HFF-Myc (cell line): ENCODE data around the gene HOXA5.

ENCODE experiments used
- DNase-seq: peaks from one replicate; pipeline ENCODE4 v3.0.0-alpha.2; 2011; ENCODE audit warnings: low read depth; ENCODE audit errors: extremely low read depth
- H3K4me3 ChIP-seq: replicated peaks from 2 replicates; pipeline ENCODE4 v1.5.1; 2011; ENCODE audit warnings: low read depth, mild to moderate bottlenecking, control low read depth, low read length
- CTCF ChIP-seq: IDR thresholded peaks from 2 replicates; pipeline ENCODE4 v1.5.1; 2012; ENCODE audit warnings: mild to moderate bottlenecking, low read depth, low read length, control low read depth; ENCODE audit errors: missing control alignments

Gene HOXA5

GRCh38 chr7:27169658-27170425 is 26.4 kb upstream of the HOXA5 start:
- peak overlapping the region; percentile 83 for H3K4me3 ChIP-seq
- no peak for TF ChIP-seq CTCF
- no peak for DNase-seq

DNA sequence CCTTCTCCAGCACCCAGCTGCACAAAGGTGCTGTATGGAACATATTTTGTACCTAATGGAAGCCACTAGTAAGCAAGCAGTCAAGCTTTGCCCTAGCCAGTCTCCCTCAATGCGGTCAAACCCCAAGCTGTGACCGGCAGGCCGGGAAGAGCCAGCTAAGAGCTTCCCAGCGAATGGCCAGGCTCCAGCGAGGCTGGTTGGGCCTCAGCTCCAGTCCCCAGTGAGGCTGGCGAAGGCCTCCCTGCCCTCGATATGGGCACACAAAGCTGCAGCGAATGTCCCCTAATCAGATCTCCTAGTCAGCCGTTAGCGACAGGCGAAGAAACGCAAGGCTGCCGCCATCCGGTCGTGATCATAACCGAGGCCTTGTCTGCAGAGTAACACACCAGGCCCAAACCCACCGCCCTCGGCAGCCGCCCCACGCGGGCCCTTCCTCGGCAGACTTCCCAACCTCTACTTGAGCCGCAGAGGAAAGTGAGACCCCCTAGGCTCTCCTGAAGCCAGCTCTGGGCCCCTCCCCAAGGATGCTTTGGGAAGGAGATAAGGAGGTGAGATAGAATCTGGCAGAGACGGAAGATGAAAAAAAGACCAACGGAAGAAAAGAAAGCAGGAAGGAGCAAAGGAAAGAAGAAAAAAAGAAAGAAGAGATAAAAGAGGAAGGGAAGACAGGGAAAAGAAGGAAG is 24.9 kb upstream of the HOXA5 start:
- peak overlapping the region; percentile 83 for H3K4me3 ChIP-seq
- TF ChIP-seq CTCF: no peak
- no peak for DNase-seq

DNA sequence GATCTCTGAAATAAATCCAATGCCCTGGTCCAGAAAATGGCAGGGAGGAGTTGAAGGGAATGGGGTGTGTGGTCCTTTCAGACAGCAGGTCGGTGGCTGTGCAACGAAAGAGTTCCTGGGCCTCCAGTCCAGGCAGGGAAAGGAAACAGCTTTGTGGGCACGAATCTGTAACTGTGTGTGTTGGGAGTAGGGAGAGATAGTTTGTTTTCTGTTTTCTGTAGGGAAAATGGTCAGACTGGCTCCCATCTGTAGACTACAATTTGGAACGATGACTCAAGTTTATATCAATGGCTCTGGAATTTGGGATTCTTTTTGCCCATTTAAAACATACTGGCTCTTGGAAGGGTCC is 24.4 kb upstream of the HOXA5 start:
- no peak for DNase-seq
- TF ChIP-seq CTCF: no peak
- H3K4me3 ChIP-seq: peak overlapping the region; percentile 83

GRCh38 chr7:27166531-27167505 is 23.3 kb upstream of the HOXA5 start:
- TF ChIP-seq CTCF: no peak
- peak overlapping the region; percentile 83 for H3K4me3 ChIP-seq
- no peak for DNase-seq

GRCh38 chr7:27165996-27166530 is 22.6 kb upstream of the HOXA5 start:
- DNase-seq: no peak
- TF ChIP-seq CTCF: no peak
- peak overlapping the region; percentile 83 for H3K4me3 ChIP-seq
